HG03097 (cell line): ENCODE data around the gene MICAL3.
"Not testable (repeated sequence)": the region's sequence is repeated elsewhere in the genome, so short reads cannot be mapped to it uniquely, and the experiment has no call there.

Experiments
- ATAC-seq: cut with Tn5 transposase; IDR thresholded peaks from one replicate; pipeline ENCODE4 v1.9.1; 2021; ENCODE audit not compliant: unreplicated experiment, low FRiP score

MICAL3 gene

GRCh38 chr22:17941471-17942406 is 82.6 kb downstream of the MICAL3 start:
- ATAC-seq, result no peak

GRCh38 chr22:17939579-17939978 is 84.8 kb downstream of the MICAL3 start:
- ATAC-seq, result no peak

DNA sequence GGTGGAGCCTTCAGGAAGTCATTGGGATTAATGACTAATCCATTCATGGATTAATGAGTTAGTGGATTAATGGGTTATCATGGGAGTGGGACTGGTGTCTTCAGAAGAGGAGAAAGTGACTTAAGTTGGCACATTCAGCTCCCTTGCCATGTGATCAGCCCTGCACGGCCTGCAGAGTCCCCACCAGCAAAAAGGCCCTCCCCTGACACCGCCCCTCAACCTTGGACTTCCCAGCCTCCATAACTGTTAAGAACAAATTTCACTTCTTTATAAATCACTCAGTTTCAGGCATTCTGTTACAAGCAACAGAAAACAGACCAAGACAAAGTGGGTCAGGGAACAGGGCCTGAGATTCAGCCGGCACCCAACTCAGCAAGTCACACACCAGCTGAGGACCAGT is 85.3 kb downstream of the MICAL3 start:
- ATAC-seq, result no peak

- ATAC-seq, result no peak
Observed at GRCh38 chr22:17938484-17938924, 85.9 kb downstream of the MICAL3 start.

DNA sequence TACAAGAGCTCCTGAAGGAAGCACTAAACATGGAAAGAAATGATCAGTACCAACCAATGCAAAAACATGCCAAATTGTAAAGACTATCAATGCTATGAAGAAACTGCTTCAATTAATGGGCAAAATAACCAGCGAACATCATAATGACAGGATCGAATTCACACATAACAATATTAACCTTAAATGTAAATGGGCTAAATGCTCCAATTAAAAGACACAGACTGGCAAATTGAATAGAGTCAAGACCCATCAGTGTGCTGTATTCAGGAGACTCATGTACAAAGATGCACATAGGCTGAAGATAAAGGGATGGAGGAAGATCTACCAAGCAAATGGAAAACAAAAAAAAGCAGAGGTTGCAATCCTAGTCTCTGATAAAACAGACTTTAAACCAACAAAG is 91.9 kb downstream of the MICAL3 start:
- not testable (repeated sequence) for ATAC-seq

GRCh38 chr22:17931400-17931825 is 92.9 kb downstream of the MICAL3 start:
- ATAC-seq, result no peak

DNA sequence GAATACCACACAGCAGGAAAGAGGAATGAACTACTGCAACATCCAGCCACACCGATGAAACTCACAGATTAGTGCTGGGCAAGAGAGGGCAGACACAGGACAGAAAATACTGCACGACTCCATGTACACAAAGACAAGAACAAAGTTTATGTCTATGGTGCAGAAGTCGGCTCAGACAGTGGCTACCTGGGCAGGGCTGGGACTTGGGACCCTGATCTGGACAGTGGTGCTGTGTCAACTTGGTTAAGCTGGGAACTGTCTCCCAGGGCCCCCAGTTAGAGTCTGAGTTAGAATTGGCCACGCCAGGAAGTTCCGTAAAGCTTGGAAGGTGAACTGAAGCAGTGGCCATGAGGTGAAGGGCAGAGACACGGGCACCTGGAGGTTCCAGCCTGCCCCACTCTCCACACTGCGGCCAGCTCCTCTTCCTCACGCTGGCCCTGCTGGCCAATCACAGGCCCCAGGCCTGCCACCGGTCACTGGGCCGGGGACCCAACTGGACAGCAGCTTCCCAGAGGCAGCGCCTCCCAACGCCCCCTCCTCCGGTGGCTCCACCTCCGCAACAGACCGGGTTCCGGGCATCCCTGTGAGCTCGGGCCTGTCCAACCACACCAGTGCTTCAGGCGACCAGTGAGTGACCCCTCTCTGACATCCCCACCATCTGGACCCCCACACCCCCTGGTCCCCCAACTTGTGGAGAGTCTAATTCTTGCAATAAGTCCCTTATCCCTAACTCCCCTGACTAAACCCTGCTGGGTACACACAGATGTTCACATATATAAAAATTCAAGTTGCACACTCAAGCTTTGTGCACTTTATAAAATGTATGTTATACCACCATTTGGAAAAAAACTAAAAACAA is 93.7 kb downstream of the MICAL3 start:
- ATAC-seq, result no peak

- no peak for ATAC-seq
Observed at GRCh38 chr22:17929909-17930308, 94.5 kb downstream of the MICAL3 start.

- no peak for ATAC-seq
Observed at GRCh38 chr22:17928391-17928790, 96.0 kb downstream of the MICAL3 start.

DNA sequence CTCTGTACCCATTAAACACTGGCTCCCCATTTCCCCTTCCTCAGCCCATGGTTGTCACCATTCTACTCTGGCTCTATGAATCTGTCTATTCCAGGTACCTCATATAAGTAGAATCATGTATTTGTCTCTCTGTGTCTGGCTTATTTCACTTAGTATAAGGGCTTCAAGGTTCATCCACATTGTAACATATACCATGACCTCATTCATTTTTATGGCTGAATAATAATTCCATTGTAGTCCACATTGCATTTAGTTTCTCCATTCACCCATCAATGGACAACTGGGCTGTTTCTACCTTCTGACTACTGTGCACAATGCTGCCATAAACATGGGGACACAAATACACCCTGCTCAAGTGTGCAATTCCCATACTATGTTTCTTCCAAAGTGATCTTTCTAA is 97.3 kb downstream of the MICAL3 start:
- no peak for ATAC-seq

DNA sequence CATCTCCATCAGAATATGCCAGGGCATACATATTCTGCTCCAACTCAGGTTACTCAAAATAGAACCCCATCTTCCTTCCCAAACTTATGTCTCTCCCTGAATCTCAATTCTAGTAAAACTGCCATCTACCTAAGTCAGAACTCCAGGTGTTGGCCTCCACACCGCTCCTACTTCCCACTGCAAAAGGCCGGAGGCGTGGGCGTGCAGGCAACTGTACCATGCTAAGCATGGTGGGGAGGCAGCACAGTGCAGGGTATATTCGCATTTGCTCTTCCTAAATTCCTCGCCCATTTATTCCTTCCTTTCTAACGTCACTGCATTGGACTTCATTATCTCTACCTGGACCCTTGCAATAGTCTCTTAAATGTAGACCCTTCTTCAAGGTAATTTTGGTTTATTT is 97.8 kb downstream of the MICAL3 start:
- ATAC-seq, result no peak

- ATAC-seq, result no peak
Observed at GRCh38 chr22:17925431-17925841, 98.9 kb downstream of the MICAL3 start.

DNA sequence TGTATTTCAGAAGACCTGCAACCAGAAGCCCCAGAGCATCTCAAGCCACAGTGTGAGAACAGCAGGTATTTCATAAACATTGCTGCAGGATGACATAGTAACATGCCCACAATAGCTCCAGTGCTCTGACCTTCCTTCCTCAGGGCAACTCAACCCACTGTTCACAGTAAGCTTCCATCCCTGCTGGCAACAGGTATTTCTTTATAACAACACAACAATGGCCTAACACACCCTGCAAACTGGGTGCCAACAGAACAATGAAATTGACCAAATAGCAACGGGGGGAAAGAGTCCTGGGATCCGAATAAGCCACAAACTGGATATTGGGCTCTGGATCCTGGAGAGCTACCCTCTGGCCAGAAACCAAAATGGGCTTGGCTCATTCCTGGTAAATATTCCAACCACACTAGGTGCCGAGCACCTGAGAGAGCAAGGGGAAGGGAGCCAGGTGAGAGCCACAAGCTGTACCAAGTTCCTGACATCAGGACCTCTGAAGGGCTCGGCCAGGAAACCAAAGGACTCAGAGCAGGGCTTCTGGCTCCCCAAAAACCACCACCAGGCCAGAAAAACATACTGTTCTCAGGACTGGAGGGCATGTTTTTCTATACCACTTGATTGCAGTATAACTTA is 99.5 kb downstream of the MICAL3 start:
- no peak for ATAC-seq

- ATAC-seq, result no peak
Observed at GRCh38 chr22:17924076-17924475, 100.3 kb downstream of the MICAL3 start.

DNA sequence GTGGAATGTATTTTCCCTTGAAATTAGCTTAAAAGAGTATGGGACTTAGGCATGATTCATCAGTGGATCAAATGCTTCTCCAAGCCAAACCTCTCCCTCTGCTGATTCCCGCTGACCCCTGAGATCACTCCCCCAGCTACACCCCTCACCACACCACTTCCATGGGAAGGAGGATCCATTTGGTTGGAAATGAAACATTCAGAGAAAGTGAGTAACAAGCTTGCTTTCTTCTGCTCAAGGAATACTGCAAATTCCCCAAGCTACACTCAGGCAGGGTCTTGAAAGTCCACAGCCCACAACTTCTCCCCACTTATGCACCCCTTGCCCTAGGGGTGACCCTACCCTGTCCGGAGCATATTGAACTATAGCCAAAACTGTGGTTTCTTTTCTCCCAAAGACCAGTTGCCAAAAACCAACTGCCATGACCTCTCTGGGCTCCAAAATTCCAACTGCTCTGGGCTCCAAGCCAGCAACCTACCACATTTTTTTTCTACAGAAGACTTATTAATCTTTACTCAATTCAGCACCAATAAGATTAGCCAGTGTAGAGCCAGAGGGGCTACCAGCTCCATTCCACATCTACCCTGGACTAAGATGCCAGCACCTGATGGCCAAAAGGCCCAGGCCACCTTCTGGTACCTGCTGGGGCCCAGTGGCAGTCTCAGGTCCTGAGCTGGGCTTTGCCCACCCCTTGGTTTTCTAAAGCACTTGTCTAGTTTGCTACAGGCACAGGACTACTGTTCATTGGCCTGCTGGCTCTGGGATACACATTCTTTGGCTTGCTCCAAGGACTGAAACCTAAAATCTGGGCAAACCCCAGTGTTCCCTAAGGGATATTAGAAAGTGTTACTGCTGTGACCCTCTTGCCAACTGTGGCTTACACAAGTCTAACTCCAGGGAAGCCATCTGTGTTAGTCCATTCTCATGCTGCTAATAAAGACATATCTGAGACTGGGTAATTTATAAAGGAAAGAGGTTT is 101.1 kb downstream of the MICAL3 start:
- ATAC-seq, result no peak

DNA sequence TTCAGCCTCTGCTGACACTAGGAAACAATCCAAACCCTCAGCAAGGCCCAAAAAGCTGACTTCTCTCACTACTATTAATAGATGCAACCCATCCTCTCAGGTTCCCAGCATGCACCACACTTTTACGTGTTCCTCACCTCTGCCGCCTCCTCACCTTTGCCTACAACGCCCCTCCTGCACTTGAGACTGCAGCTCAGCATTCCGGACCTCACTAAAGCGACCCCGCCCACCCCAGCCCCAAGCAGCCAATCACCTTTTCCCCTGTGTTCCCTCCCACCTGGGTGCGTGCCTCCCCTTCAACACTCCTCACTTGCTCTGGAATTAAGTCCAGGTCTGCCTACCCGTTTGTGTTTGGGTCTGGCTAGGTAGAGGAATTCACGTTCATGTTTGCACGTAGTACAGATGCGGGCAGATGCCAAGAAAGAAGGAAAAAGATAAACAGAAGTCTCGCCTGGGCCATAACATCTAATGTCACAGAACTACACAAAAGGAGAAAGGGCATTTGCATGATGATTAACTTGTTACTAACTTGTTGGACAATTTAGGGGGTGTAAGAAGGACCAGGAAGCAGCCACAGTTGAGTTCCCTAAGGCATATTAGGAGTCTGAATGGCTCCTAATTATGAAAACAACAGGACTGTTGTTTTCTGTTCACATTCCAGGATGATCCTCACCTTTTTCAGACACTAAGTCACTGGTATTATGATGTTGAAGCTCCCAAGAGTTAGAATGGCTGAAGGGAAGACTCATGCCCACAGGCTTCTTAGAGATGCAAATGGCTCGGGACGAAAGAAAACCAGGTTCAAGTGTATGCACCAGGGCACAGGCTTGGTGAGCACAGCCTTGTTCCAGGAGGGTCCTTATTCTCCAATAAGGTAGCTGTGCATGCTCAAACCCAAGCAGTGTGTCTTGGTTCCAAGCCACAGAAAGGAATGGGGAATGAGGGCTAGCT is 102.2 kb downstream of the MICAL3 start:
- no peak for ATAC-seq

DNA sequence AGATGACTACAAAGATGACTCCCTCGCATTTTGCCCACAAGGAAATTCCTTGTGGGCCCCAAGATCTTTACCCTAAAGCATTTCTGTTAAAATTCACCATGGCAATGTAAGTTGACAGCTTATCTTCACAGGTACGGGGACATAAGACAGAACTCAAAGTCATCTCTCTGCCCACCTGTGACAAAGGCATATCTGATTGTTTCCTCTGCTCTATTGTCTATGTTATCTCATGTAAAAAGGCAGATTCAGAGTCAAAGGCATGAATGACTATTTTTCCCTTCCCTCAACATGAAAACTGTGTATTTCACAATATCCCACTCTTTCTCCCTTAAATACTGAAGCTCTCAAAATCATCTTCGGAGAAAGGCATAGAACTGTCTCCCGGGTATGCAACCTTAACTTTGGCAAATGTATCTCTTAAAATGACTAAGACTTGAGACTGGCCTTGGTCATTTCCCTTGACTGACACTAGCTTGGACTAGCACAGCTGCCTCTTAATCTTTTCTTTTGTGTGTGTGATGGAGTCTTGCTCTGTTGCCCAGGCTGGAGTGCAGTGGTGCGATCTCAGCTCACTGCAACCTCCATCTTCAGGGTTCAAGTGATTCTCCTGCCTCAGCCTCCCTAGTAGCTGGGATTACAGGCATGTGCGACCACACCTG is 103.2 kb downstream of the MICAL3 start:
- ATAC-seq, result no peak

- ATAC-seq, result no peak
Observed at GRCh38 chr22:17920145-17920605, 104.2 kb downstream of the MICAL3 start.
